Neural cell (in vitro differentiated cells): Measurements from ENCODE around the gene LPP. TPM values are rescaled to one million over a fixed set of nuclear protein-coding genes. Genes with fewer than 3 reads are reported as not detected.

Experiments used
- H2AFZ ChIP-seq: fragments of 200-600, 300-800 bp; sonication (generic), shearing (Covaris generic); 2 replicates; pipeline ENCODE4 v1.6.0; 2014; ENCODE audit warnings: low read depth, mild to moderate bottlenecking, antibody characterized with exemption, low read length, moderate library complexity
- H3F3A ChIP-seq: fragments of 200-600 bp; shearing (Covaris generic); 2 replicates; pipeline ENCODE4 v1.6.1; 2016; ENCODE audit warnings: mild to moderate bottlenecking, moderate library complexity, mixed read lengths, antibody characterized with exemption, low read length; ENCODE audit not compliant: insufficient read depth, poor library complexity, severe bottlenecking
- H3K27ac ChIP-seq: fragments of 200-600, 300-800 bp; sonication (generic), shearing (Covaris generic); 2 replicates; pipeline ENCODE4 v1.5.1; 2014; ENCODE audit warnings: mild to moderate bottlenecking, low read length, moderate library complexity
- H3K27me3 ChIP-seq: fragments of 300-800, 200-600 bp; sonication (generic), shearing (Covaris generic); 2 replicates; pipeline ENCODE4 v1.6.0; 2014; ENCODE audit warnings: mild to moderate bottlenecking, low read depth, low read length, moderate library complexity; ENCODE audit not compliant: insufficient read depth
- H3K36me3 ChIP-seq: fragments of 300-800, 200-600 bp; sonication (generic), shearing (Covaris generic); 2 replicates; pipeline ENCODE4 v1.5.1; 2014; ENCODE audit warnings: mild to moderate bottlenecking, antibody characterized with exemption, low read length, moderate library complexity; ENCODE audit not compliant: insufficient read depth
- H3K4me2 ChIP-seq: fragments of 300-800, 200-600 bp; sonication (generic), shearing (Covaris generic); 2 replicates; pipeline ENCODE4 v1.6.0; 2014; ENCODE audit warnings: mild to moderate bottlenecking, low read length
- H3K4me3 ChIP-seq: fragments of 300-800, 200-600 bp; sonication (generic), shearing (Covaris generic); 2 replicates; pipeline ENCODE4 v1.5.1; 2014; ENCODE audit warnings: mild to moderate bottlenecking, low read length, moderate library complexity
- H3K79me2 ChIP-seq: fragments of 200-600 bp; shearing (Covaris generic); replicated peaks from 2 replicates; pipeline ENCODE4 v1.6.0; 2014; ENCODE audit warnings: mild to moderate bottlenecking, low read length, moderate library complexity; ENCODE audit not compliant: insufficient read depth
- H3K9ac ChIP-seq: fragments of 300-800, 200-600 bp; sonication (generic), shearing (Covaris generic); 2 replicates; pipeline ENCODE4 v1.6.1; 2016; ENCODE audit warnings: mild to moderate bottlenecking, low read length, mixed read lengths
- H3K9me2 ChIP-seq: fragments of 200-600 bp; shearing (Covaris generic); 2 replicates; pipeline ENCODE4 v1.6.1; 2016; ENCODE audit warnings: mild to moderate bottlenecking, low read length, mixed read lengths; ENCODE audit not compliant: insufficient read depth
- H3K9me3 ChIP-seq: fragments of 200-600, 300-800 bp; sonication (generic), shearing (Covaris generic); 2 replicates; pipeline ENCODE4 v1.6.1; 2016; ENCODE audit warnings: mild to moderate bottlenecking, mixed run types, low read length, moderate library complexity, mixed read lengths
- H4K20me1 ChIP-seq: fragments of 200-600 bp; shearing (Covaris generic); 2 replicates; pipeline ENCODE4 v1.6.1; 2016; ENCODE audit warnings: mild to moderate bottlenecking, mixed run types; ENCODE audit not compliant: insufficient read depth
- CTCF ChIP-seq: fragments of 450-650 bp; IDR thresholded peaks from 2 replicates; pipeline ENCODE4 v1.5.1; 2014; ENCODE audit warnings: antibody characterized with exemption, mild to moderate bottlenecking, moderate library complexity; ENCODE audit not compliant: poor library complexity, severe bottlenecking
- EP300 ChIP-seq: fragments of 450-650 bp; conservative IDR thresholded peaks from 2 replicates; pipeline ENCODE4 v1.6.1; 2014; ENCODE audit warnings: antibody characterized with exemption, mild to moderate bottlenecking, moderate library complexity; ENCODE audit not compliant: poor library complexity, severe bottlenecking
- EZH2 ChIP-seq: fragments of 200-600, 300-800 bp; shearing (Covaris generic), sonication (generic); IDR thresholded peaks from 2 replicates; pipeline ENCODE4 v1.6.1; 2014; ENCODE audit warnings: antibody characterized with exemption, low read length, borderline replicate concordance, mild to moderate bottlenecking; ENCODE audit not compliant: insufficient read depth, poor library complexity, severe bottlenecking
- MXI1 ChIP-seq: fragments of 450-650 bp; conservative IDR thresholded peaks from 2 replicates; pipeline ENCODE4 v1.6.1; 2014; ENCODE audit warnings: antibody characterized with exemption, mild to moderate bottlenecking; ENCODE audit not compliant: poor library complexity, severe bottlenecking
- POLR2AphosphoS5 ChIP-seq: IDR thresholded peaks from 2 replicates; pipeline ENCODE4 v1.6.1; 2012
- RAD21 ChIP-seq: fragments of 450-650 bp; conservative IDR thresholded peaks from 2 replicates; pipeline ENCODE4 v1.6.1; 2014; ENCODE audit warnings: antibody characterized with exemption, mild to moderate bottlenecking, moderate library complexity
- SMC3 ChIP-seq: fragments of 450-650 bp; conservative IDR thresholded peaks from 2 replicates; pipeline ENCODE4 v1.6.1; 2014; ENCODE audit warnings: antibody characterized with exemption, mild to moderate bottlenecking, moderate library complexity; ENCODE audit not compliant: poor library complexity
- TAF1 ChIP-seq: IDR thresholded peaks from 2 replicates; pipeline ENCODE4 v1.6.1; 2012; ENCODE audit warnings: low read depth
- polyA plus RNA-seq: library from polyadenylated mRNA; depleted of rRNA; stranded (reverse); fragments of >200 nt; gene quantifications from 2 replicates; pipeline ENCODE4 v1.2.3, GENCODE V29; 2014
- TF ChIP-seq, protein P1 (sequence below): IDR thresholded peaks from 2 replicates; pipeline ENCODE4 v1.6.1; 2012; ENCODE audit warnings: borderline replicate concordance

LPP gene
- polyA plus RNA-seq, 1 donor from 2014 or later = 3.0 TPM

DNA sequence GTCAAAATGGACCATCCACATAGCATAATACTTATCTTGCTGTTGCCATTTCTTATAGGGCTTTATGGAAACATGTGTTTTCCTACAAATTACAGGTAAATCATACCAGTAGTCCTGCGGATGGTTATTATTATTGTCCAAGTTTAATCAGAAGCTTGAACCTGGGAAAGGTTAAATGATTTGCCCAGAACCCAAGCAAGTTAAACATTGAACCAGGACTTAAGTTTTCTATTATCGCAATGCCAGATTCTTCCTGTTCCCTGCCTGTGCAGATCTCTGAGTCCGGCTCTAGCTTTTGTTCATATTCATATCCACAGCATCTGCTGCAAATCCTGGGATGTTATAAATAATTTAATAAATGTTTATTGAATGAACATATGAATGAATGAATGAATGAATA, 12.5 kb downstream of the LPP start:
- Histone ChIP-seq H3K9me3 (no peaks in the 10 kb centered on the region), H3K4me3 (no peak overlapping the region), H2AFZ (no peak overlapping the region), H3K36me3 (no peaks in the 10 kb centered on the region), H3K79me2 (peaks cover 17% of the 10 kb centered on the region), H4K20me1 (no peaks in the 10 kb centered on the region), H3K27ac (no peak overlapping the region), H3K9me2 (no peaks in the 10 kb centered on the region), H3K27me3 (no peaks in the 10 kb centered on the region), H3K4me2 (no peak overlapping the region), H3F3A (no peaks in the 10 kb centered on the region), H3K9ac (no peak overlapping the region)
- TF ChIP-seq MXI1 (no peak), RAD21 (no peak), CTCF (no peak), EP300 (no peak), POLR2AphosphoS5 (no peak), EZH2 (no peak), TAF1 (no peak), SMC3 (no peak)
- TF ChIP-seq, protein P1, sequence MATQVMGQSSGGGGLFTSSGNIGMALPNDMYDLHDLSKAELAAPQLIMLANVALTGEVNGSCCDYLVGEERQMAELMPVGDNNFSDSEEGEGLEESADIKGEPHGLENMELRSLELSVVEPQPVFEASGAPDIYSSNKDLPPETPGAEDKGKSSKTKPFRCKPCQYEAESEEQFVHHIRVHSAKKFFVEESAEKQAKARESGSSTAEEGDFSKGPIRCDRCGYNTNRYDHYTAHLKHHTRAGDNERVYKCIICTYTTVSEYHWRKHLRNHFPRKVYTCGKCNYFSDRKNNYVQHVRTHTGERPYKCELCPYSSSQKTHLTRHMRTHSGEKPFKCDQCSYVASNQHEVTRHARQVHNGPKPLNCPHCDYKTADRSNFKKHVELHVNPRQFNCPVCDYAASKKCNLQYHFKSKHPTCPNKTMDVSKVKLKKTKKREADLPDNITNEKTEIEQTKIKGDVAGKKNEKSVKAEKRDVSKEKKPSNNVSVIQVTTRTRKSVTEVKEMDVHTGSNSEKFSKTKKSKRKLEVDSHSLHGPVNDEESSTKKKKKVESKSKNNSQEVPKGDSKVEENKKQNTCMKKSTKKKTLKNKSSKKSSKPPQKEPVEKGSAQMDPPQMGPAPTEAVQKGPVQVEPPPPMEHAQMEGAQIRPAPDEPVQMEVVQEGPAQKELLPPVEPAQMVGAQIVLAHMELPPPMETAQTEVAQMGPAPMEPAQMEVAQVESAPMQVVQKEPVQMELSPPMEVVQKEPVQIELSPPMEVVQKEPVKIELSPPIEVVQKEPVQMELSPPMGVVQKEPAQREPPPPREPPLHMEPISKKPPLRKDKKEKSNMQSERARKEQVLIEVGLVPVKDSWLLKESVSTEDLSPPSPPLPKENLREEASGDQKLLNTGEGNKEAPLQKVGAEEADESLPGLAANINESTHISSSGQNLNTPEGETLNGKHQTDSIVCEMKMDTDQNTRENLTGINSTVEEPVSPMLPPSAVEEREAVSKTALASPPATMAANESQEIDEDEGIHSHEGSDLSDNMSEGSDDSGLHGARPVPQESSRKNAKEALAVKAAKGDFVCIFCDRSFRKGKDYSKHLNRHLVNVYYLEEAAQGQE = no peak

DNA sequence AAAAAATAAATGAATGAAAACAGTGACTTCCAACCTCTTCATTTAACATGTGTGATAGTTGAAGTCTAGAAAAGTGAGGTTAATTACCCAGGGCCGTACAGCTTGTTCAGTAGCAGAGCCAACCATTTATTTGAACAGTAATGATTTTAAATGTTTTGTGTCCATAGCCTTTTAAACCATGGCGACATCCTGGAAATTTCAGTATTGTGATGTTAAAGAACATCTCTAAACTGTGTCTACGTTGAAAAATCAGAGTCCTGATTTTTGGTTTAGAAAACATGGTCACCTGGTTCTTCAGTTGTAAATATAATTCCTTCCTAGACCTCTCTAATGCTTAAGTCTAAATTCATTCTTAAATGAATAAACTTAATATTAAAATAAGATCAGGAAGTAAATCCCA, 14.2 kb downstream of the LPP start:
- no peak overlapping the region for H2AFZ ChIP-seq
- H3K4me2 ChIP-seq = no peak overlapping the region
- H3K4me3 ChIP-seq = no peak overlapping the region
- TF ChIP-seq SMC3 (no peak), EP300 (no peak), POLR2AphosphoS5 (no peak), RAD21 (no peak), TAF1 (no peak), CTCF (no peak), EZH2 (no peak), MXI1 (no peak)
- TF ChIP-seq, protein P1 = no peak
- H3K36me3 ChIP-seq = no peaks in the 10 kb centered on the region
- H3K9me3 ChIP-seq = no peaks in the 10 kb centered on the region
- peaks cover 13% of the 10 kb centered on the region for H3K79me2 ChIP-seq
- H3F3A ChIP-seq = no peaks in the 10 kb centered on the region
- H4K20me1 ChIP-seq = no peaks in the 10 kb centered on the region
- H3K27ac ChIP-seq = no peak overlapping the region
- no peaks in the 10 kb centered on the region for H3K9me2 ChIP-seq
- no peak overlapping the region for H3K9ac ChIP-seq
- H3K27me3 ChIP-seq = no peaks in the 10 kb centered on the region
